ENCODE measurements around the gene UGT1A3.

The UGT1A3 gene

GRCh38 chr2:233689031-233689430, 39.8 kb upstream of the UGT1A3 start:
- DNase-seq (ENCODE audit: low read depth in 1 of 2, low spot score in 1 of 2): no peak
- TF ChIP-seq SPI1 (IDR thresholded peaks at IDR 0.05; ENCODE audit: borderline replicate concordance, low read depth) (peak; percentile 70; the same call in 1 of the 2 replicates), GABPA (IDR thresholded peaks at IDR 0.05; ENCODE audit: low read depth) (no peak), POLR2AphosphoS5 (IDR thresholded peaks at IDR 0.05; ENCODE audit: low read depth) (no peak)
- TF ChIP-seq, protein P1, sequence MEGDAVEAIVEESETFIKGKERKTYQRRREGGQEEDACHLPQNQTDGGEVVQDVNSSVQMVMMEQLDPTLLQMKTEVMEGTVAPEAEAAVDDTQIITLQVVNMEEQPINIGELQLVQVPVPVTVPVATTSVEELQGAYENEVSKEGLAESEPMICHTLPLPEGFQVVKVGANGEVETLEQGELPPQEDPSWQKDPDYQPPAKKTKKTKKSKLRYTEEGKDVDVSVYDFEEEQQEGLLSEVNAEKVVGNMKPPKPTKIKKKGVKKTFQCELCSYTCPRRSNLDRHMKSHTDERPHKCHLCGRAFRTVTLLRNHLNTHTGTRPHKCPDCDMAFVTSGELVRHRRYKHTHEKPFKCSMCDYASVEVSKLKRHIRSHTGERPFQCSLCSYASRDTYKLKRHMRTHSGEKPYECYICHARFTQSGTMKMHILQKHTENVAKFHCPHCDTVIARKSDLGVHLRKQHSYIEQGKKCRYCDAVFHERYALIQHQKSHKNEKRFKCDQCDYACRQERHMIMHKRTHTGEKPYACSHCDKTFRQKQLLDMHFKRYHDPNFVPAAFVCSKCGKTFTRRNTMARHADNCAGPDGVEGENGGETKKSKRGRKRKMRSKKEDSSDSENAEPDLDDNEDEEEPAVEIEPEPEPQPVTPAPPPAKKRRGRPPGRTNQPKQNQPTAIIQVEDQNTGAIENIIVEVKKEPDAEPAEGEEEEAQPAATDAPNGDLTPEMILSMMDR (IDR thresholded peaks at IDR 0.05; ENCODE audit: insufficient read depth, low read length): no peak
- TF ChIP-seq, protein P2, sequence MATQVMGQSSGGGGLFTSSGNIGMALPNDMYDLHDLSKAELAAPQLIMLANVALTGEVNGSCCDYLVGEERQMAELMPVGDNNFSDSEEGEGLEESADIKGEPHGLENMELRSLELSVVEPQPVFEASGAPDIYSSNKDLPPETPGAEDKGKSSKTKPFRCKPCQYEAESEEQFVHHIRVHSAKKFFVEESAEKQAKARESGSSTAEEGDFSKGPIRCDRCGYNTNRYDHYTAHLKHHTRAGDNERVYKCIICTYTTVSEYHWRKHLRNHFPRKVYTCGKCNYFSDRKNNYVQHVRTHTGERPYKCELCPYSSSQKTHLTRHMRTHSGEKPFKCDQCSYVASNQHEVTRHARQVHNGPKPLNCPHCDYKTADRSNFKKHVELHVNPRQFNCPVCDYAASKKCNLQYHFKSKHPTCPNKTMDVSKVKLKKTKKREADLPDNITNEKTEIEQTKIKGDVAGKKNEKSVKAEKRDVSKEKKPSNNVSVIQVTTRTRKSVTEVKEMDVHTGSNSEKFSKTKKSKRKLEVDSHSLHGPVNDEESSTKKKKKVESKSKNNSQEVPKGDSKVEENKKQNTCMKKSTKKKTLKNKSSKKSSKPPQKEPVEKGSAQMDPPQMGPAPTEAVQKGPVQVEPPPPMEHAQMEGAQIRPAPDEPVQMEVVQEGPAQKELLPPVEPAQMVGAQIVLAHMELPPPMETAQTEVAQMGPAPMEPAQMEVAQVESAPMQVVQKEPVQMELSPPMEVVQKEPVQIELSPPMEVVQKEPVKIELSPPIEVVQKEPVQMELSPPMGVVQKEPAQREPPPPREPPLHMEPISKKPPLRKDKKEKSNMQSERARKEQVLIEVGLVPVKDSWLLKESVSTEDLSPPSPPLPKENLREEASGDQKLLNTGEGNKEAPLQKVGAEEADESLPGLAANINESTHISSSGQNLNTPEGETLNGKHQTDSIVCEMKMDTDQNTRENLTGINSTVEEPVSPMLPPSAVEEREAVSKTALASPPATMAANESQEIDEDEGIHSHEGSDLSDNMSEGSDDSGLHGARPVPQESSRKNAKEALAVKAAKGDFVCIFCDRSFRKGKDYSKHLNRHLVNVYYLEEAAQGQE (IDR thresholded peaks at IDR 0.05; ENCODE audit: insufficient replicate concordance, low read depth): no peak
- Histone ChIP-seq H3K4me3 (replicated peaks; ENCODE audit: insufficient read depth, low read length) (no peak overlapping the region), H3K27me3 (ENCODE audit: insufficient read depth, poor library complexity, severe bottlenecking) (no peaks in the 10 kb centered on the region), H3K27ac (replicated peaks) (no peak overlapping the region)

- H3K27ac ChIP-seq (replicated peaks): no peak overlapping the region
- DNase-seq (ENCODE audit: low read depth in 1 of 2, low spot score in 1 of 2): no peak
Observed at GRCh38 chr2:233689501-233689900, 39.3 kb upstream of the UGT1A3 start.

GRCh38 chr2:233690444-233690843, 38.4 kb upstream of the UGT1A3 start:
- Histone ChIP-seq H3K4me3 (replicated peaks; ENCODE audit: insufficient read depth, low read length) (no peak overlapping the region), H3K27me3 (ENCODE audit: insufficient read depth, poor library complexity, severe bottlenecking) (no peaks in the 10 kb centered on the region), H3K27ac (replicated peaks) (no peak overlapping the region)
- no peak for DNase-seq (ENCODE audit: low read depth in 1 of 2, low spot score in 1 of 2)
- TF ChIP-seq, protein P2 (IDR thresholded peaks at IDR 0.05; ENCODE audit: insufficient replicate concordance, low read depth): no peak
- no peak for TF ChIP-seq SPI1 (IDR thresholded peaks at IDR 0.05; ENCODE audit: borderline replicate concordance, low read depth)
- TF ChIP-seq, protein P1 (IDR thresholded peaks at IDR 0.05; ENCODE audit: insufficient read depth, low read length): no peak
- no peak for TF ChIP-seq POLR2AphosphoS5 (IDR thresholded peaks at IDR 0.05; ENCODE audit: low read depth)
- no peak for TF ChIP-seq GABPA (IDR thresholded peaks at IDR 0.05; ENCODE audit: low read depth)

More at GRCh38 chr2:233689501-233689900, 39.3 kb upstream of the UGT1A3 start:
- no peaks in the 10 kb centered on the region for H3K27me3 ChIP-seq (ENCODE audit: insufficient read depth, poor library complexity, severe bottlenecking)
- TF ChIP-seq, protein P2 (IDR thresholded peaks at IDR 0.05; ENCODE audit: insufficient replicate concordance, low read depth): no peak
- TF ChIP-seq GABPA (IDR thresholded peaks at IDR 0.05; ENCODE audit: low read depth) (no peak), SPI1 (IDR thresholded peaks at IDR 0.05; ENCODE audit: borderline replicate concordance, low read depth) (no peak), POLR2AphosphoS5 (IDR thresholded peaks at IDR 0.05; ENCODE audit: low read depth) (no peak)
- TF ChIP-seq, protein P1 (IDR thresholded peaks at IDR 0.05; ENCODE audit: insufficient read depth, low read length): no peak
- H3K4me3 ChIP-seq (replicated peaks; ENCODE audit: insufficient read depth, low read length): no peak overlapping the region
